GM21529 (cell line): ENCODE results near the gene SDK1.
"Not testable (repeated sequence)": the region's sequence is repeated elsewhere in the genome, so short reads cannot be mapped to it uniquely, and the experiment has no call there.

ENCODE experiments used
- ATAC-seq: cut with Tn5 transposase; IDR thresholded peaks from one replicate; pipeline ENCODE4 v1.9.1; 2021; ENCODE audit not compliant: unreplicated experiment

The SDK1 gene

DNA sequence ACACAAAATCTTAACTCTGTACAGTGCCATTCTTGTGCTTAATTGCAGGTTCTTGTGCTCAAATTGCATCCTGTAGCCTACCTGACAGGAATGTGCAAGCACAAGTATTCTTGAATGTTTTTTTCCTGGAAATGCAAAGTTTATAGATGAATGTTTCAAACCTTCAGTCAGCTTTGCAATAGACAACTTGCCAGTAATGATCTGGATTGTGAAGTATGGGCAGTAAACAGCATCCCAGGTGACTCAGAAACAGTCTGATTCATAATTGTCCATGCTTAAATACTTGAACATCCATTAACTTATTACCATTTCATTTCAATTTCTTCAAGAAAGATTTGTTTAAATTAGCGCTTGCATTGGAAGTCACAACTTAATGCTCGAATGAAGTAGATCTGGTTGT lies 347.2 kb downstream of the SDK1 start:
- ATAC-seq = no peak

DNA sequence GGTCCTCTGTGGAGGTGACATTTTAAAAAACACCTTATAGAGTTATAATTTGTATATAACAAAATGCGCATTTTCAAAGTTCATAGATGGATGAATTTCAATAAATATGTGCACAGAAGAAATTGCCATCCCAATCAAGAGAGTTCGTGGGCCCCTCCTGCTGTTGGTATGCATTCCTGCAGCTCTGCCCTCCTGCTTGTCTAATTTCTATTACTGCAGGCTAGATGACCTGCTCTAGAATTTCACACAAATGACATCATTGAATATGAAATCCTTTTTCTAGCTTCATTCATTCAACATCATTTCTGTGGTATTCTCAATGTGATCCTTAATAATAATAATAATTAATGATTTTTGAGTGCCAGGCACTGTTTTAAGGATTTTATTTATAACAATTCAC lies 348.2 kb downstream of the SDK1 start:
- no peak for ATAC-seq

DNA sequence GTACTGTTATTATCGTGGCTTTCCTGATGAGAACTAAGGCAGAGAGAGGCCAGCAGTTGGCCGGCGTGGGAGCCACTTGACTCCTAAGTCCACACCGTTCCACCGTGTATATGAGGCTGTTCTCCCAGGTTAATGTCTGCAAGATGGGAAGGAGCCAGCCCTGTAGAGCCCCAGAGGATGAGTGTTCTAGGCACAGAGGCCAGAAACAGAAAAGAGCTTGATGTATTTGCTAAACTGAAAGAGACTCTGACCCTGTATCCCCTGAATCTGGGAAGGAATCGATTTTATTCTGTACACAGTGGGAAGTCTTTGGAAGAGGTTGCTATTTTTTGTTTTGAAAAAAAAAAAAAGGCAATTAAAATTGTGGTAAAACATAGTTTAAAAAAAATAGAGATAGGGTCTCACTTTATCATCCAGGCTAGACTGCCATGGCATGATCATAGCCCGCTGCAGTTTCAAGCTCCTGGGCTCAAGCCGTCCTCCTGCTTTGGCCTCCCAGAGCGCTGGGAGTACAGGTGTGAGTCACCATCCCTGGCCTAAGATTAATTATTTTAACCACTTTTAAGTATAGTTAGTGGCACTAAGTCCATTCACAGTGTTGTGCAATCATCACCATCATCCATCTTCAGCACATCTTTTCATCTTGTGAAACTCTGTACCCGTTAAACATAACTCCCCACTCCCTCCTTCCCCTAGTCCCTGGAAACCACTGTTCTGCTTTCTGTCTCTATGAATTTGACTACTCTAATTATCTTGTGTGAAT lies 348.8 kb downstream of the SDK1 start:
- ATAC-seq = no peak

DNA sequence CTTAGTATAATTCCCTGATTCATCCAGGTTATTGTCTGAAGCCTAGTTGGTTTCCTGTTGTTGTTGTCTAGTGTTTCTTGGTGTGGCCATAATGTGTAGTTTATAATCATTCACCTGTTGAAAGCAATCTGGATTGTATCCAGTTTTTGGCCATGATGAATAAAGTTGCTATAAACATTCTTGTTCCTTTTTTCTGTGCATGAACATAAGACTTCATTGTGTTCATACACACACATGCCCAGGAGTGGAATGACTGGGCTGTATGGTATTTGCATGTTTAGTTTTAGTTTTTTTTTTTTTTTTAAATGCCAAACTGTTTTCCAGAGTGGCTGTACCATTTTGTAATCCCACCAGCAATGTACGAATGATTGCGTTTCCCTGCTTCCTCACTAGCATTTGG lies 349.8 kb downstream of the SDK1 start:
- no peak for ATAC-seq

DNA sequence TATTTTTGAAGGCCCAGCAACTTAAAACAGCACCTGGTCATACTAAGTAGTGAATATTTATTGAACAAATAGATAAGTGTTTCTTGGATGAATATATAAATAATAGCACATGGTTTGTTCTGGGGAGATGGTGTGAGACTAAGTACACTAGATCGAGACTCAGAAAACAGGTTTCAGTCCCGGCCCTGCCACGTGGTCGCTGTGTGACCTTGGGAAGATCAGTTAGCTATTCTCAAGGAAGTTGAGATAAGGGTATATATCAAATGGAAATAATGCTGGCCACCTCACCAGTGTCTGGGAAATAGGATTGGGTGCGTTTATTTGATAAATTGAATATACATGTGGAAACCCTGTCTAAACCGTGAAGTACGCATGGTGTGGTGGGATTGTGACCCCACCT lies 354.6 kb downstream of the SDK1 start:
- no peak for ATAC-seq

DNA sequence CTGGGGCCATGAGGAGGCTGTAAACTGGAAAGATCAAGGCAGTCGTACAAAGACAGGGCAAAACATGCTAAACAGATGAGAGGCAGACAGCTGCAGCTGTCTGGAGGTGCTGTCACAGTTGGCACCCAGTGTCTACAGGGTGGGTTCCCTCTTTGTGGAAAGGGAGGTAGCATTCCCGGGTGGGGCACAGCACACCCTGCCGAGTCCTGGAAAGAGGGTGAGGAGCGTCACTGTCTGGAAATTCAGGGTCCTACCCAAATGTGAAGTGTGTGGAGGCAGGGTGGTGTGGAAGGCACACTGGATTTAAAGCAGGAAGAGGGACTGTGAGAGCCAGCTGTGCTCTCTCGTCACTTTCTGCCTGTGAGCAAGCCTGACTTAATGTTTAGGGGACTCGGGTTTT lies 356.2 kb downstream of the SDK1 start:
- no peak for ATAC-seq

DNA sequence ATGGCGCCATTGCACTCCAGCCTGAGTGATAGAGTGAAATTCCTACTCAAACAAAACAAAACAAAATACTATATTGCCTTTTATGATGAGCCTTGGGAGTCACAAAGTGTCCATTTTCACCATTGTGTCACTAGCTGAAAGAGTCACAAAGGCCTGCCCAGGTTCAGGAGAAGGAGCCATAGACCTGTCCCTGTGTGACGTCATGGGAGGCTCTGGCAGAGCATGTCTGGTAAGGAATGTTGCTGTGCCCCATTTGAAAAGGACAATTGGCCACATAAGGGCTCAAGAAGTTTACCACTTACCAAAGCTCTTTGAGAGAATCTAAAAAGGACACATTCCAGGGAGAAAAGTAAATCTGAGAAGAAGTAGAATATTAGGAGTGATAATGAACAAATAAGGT lies 367.7 kb downstream of the SDK1 start:
- ATAC-seq = no peak

DNA sequence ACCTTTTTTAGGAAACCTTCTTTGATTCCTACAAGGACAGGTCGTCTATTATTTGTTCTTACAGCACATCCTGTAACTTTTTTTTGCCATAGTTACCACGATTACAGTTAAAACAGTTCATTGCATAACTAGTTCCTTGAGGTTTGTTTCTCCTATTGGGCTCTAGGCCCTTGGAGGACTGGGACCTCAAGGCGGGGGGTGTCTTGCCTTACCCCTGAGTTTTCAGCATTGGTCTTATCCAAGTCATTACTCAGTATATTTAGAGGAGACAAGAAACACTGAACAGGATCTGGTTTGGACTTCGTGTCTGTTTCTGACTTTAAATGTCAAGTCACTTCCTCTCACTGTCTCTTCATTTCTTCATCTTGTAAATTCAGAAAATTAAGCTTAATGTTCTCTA lies 369.8 kb downstream of the SDK1 start:
- no peak for ATAC-seq

DNA sequence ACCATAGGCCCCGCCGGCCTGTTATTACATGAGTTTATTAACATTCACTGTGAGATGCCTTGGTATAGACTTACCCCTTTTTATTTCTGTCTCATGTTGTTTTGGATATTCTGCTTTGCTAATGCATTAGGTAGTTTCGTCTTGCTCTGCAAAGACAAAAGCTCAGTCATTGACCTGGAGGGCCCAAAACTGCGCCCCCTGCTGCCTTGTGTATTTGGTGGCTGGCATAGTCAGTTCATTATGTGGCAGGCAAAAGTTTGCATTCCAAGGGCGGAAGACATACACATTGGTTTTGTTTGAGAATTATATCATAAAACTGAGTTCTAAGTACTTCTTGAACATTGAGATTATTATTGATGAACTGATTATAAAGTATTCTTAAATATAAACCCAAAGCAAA lies 372.5 kb downstream of the SDK1 start:
- no peak for ATAC-seq

DNA sequence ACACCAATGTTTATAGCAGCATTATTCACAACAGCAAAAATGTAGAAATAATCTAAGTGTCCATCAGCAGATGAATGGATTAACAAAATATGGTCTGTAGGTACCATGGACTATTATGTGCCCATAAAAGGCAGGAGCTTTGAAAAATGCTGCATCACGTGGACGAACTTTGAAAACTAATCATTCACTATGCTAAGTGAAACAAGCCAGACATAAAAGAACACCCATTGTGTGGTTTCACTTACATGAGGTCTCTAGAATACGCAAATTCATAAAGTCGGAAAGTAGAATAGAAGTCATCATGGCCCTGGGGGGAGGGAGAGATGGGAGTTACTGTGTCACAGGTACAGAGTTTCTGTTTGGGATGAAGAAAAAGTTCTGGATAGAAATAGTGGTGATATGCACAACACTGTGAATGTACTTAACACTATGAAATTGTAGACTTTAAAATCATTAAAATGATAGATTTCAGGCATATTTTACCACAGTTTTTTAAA lies 377.3 kb downstream of the SDK1 start:
- ATAC-seq = no peak

DNA sequence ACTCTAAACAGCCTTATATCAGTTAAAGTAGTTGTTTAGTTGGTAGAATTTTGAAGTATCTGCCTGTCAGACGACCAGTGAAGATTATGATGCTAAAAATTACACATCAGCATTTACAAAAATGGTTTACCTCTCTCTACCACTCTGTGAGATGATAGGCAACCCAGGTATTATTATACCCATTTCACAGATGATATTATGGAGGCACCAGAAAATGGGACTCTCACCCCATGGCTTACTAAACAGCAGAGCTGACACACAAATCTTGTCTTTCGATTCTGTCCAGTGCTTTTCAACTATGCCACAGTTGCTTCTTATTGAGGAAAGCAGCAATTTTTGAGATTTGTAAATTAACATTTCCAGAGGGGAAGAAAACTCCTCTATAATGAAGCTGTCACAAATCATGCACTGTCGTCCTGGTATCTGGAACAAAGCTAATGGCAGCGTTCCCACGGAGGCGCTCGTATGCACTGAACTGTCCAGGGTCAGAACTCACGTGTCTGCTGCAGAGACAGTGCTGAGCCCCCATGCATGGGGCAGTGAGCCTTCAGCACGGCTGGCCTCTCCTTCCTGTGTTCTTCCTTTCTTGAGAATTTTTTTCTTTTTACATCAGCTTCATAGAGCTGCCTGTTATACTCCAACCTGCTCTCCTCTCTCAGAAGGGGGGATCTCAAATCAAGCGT lies 381.1 kb downstream of the SDK1 start:
- no peak for ATAC-seq

DNA sequence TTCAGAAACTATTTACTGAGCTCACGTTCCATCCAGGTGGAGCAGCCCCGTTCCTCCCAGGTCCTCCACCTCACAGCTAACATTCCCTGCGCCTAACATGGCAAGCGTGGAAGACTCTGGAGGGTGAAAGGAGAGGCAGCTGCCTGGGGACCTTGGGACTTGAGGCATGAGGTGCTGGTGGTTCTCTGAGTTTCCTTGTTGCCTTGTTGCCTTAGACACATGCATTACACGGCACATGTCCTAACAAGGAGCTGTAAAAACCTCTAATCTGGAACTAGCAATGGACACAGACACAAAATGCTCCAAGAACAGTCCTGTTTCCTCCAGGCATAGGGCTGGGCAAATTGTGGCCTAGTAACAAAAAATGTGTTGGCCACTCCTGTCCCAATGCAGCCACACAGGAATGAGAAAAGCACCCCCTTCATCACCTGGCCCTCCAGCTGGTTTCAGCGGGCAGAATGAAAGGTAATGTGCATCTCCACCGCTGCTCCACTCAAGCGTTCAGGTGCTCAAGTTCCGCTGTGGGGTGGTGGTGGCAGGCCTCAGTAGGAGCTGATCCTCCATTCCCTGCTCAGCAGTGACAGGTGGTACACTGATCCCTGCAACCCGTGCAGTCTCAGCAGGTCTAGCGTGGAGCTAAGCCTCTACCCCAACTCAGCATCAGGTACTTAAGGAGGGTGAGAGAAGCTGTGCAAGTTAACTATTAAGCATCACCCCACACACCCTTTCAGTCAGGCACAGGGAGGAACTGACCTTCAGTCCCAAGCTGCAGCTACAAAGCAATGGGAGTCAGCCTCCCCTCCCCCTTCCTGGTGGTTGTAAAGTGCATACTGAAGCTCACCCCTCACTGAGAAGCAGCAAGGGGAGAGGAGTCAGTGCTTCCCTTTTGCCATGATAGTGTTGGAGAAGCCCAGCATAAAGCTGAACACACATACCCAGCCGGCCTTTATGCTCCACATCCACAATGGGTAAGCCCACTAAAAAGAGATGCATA lies 382.8 kb downstream of the SDK1 start:
- ATAC-seq = no peak

DNA sequence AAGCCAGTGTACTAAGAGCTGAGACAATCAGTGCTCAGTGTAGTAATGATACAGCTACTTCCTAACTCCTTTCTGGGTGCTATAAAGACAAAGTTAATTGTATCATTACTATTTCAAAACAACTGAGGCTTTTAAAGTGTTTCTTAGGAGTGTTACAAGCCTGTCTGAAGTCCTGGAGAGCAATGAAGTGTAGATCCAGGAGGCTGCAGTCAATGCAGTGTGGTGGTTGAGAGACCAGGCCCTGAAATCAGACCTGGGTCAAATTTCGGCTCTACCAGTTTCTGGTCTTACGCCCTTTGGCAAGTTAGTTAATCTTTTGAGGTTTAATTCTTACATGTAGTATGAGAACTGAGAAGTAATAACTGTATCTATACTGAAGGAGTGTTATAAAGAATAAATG lies 387.0 kb downstream of the SDK1 start:
- no peak for ATAC-seq

DNA sequence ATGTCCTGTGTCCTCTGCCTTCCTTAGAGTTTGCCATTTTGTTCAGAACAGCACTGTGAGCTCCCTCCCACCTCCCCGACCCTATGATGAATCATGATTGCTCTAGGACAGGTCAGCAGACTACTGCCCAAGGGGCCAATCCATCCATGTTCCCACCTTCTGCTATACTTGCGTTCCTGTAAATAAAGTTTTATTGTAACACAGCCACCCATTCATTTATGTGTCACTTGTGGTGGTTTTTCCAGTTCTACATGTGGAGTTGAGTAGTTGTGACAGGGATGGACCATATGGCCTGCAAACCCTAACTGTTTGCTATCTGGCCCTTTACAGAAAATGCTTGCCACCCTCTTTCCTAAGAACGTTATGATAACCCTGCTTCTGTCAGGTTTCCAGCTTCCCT lies 387.8 kb downstream of the SDK1 start:
- ATAC-seq = no peak

DNA sequence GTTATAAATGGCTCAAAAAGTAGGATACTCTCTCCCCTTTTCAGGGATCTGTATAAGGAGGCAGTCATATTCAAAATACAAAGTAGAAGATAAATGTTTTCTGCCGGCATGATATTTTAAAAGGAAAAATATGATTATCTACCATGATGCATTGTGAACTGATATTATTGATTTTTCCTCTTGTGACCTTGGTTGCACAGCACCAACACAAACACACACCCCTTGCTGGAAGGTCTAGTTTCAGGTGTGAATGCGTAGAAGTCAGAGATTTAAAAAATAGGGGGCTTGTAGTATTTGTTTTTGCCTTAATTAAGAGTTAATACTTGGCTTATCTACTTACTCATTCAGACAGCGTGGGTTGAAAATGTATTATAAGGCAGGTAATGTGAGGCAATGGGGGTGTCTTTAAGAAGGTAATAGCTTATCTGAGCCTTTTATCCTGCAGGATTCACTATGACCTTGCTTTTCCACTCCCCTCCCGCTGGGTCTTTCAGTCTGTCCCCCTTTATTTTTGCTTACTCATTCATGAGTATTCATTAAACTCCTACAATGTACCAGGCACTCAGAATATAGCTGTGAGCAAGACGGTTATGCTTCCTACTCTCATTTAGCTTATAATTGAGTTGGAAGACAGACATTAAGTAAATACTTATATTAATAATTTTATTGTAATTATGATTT lies 390.6 kb downstream of the SDK1 start:
- no peak for ATAC-seq

DNA sequence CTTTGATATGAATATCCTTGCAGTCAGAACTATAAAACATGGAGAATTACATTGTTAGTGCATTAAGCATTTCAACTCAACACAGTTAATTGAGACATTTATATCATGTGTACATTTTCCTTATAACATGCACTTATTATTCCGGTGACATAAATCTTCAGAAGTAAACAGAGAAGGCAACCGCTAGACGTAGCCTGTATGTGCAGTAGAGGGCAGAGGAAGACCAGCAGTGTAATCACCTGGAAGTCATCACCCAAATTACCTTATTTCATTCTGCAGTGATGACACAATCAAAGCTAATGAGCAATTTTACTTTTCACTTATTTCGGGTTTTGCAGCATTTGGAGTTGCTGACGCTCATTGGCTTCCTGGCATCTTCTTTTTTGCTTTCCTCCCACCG lies 394.6 kb downstream of the SDK1 start:
- no peak for ATAC-seq

DNA sequence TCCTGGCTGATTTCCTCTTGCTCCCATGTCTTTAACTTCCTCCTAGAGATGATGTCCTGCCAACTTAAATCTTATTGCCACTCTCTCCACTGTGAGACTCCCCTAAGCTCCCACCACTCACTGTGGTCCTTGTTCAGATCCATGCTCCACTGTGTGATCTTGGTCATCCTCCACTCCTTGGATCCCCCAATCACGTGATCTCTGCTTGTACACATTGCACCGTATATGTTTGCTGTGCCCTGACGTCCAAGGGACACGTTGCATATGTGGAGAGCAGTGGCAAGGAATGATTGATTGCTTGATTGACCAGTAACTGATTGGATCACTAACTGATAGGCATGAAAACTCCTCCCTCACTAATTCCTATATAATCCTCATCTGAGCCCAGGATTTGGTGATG lies 395.1 kb downstream of the SDK1 start:
- no peak for ATAC-seq

DNA sequence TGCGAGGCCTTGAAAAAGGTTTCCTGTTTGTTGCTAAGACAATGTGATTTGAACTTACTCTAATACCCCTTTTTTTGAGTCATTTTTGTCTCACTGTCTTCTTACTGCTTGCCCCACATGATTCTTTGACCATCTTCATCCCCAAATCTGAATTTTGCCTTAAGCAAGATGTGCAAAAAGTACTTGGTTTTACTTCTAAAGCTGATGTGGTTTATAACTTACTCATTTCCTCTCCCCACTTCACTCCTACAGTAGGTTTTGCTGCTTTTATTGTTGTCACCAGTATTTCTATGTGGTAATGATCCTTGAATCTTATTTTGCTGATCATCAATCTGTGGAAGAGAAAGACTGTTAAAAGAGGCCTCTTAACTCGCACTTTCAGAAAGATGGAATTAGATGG lies 396.4 kb downstream of the SDK1 start:
- ATAC-seq = no peak

DNA sequence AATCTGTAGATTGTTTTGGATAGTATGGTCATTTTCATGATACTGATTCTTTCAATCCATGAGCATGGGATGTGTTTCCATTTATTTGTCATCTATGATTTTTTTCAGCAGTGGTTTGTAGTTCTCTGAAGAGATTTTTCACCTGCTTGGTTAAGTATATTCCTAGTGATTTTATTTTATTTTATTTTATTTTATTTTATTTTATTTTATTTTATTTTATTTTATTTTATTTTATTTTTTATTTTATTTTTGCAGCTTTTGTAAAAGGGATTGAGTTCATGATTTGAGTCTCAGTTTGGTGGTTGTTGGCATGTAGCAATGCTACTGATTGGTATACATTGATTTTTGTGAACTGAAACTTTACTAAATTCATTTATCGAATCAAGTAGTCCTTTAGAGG lies 404.2 kb downstream of the SDK1 start:
- ATAC-seq = no peak

DNA sequence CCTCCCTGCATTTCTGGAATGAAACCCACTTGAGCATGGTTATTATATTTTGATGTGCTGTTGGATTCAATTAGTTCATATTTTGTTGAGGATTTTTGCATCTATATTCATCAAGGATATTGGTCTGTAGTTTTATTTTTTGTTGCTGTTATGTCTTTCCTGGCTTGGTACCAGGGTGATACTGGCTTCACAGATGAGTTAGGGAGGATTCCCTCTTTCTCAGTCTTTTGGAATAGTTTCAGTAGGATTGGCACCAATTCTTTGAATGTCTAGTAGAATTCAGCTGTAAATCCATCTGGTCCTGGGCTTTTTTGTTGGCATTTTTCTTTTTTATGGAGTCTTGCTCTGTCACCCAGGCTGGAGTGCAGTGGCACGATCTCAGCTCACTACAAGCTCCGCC lies 405.0 kb downstream of the SDK1 start:
- not testable (repeated sequence) for ATAC-seq

DNA sequence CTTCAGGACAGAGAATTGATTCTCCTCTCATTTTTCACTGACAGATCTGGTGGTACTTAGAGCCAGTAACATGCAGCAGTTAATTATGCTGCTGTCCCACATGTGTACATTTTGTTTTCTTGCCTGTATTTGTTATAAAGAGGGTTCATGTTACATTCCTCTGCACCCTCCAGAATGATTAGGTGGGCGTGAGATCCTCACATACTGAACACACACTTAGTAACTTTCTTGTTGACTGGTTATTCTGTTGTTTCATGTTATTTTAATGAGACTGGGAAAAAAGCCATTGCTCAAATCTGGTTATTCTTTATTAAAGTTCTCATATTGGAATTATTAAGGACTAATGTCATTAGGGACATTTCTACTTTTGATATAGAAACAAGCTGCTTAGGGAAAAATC lies 409.1 kb downstream of the SDK1 start:
- ATAC-seq = no peak
